ENCODE results near the gene GLI3. TPM values are rescaled to one million over a fixed set of nuclear protein-coding genes. Genes with fewer than 3 reads are reported as not detected.

Gene GLI3
- total and polyA plus RNA-seq, 8 donors = 0.29 to 7.0 (median 2.3) TPM

DNA sequence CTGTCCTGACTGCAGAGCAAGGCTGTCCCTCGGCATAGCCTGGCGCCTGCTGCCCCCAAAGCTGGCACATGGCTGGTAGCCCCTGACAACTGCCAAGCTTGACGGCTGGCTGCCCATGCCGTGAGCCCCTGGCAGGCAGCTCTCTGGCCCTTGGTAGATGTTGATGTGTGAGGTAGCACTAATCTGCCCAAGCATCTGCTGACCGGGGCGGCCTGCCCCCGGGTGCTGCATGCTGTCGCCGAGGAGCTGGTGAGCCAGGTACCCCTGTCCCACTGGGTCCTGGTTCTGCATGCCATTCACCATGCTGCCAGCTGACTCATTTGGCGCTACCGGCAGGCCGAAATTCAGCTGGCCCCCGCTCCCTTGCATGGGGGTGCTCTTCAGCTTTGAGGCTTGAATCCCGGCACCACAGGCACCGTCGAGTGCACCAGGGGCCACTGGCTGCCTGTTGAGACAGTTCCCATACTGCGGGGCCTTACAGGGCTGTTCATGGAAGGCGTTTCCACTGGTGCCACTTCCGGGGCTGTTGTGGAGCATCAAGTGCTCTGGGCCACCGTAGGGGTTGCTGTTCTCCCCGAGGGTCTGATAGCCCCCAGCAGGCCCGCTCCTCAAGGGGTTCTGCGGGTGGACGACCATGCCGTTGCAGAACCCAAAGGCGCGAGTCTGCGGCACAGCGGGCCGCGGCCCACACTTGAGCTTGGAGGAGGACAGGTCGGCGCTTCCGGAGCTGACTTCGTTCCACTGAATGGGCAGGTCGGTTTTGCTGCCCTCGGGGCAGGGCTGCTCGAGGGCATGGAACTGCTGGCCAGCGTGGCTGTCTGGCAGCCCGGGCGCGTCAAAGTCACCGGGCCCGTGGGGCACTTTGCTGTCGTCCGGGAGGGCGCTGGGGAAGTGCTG, 271.9 kb downstream of the GLI3 start:
- no peaks in the 10 kb centered on the region for H3K9me3 ChIP-seq
- H3K36me3 ChIP-seq = peaks cover 9 to 39% (median 31%) of the 10 kb centered on the region in 4 donors
- WGBS, 5 donors = 95 to 97% (median 97%) methylated on average over 18 to 47 of the region's 47 CpGs

GRCh38 chr7:41964183-41964753, 272.7 kb downstream of the GLI3 start:
- TF ChIP-seq EP300 (IDR thresholded peaks at IDR 0.05) = no peak
- TF ChIP-seq POLR2A (IDR thresholded peaks at IDR 0.05) = no peak
- TF ChIP-seq, protein P1, sequence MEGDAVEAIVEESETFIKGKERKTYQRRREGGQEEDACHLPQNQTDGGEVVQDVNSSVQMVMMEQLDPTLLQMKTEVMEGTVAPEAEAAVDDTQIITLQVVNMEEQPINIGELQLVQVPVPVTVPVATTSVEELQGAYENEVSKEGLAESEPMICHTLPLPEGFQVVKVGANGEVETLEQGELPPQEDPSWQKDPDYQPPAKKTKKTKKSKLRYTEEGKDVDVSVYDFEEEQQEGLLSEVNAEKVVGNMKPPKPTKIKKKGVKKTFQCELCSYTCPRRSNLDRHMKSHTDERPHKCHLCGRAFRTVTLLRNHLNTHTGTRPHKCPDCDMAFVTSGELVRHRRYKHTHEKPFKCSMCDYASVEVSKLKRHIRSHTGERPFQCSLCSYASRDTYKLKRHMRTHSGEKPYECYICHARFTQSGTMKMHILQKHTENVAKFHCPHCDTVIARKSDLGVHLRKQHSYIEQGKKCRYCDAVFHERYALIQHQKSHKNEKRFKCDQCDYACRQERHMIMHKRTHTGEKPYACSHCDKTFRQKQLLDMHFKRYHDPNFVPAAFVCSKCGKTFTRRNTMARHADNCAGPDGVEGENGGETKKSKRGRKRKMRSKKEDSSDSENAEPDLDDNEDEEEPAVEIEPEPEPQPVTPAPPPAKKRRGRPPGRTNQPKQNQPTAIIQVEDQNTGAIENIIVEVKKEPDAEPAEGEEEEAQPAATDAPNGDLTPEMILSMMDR (IDR thresholded peaks at IDR 0.05) = no peak
- no peak for TF ChIP-seq POLR2AphosphoS5 (IDR thresholded peaks at IDR 0.05)
- no peak for DNase-seq
- Histone ChIP-seq H3K9me3 (no peaks in the 10 kb centered on the region), H3K27ac (no peak overlapping the region), H3K4me1 (no peaks in the 10 kb centered on the region), H3K4me3 (no peak overlapping the region), H3K27me3 (no peaks in the 10 kb centered on the region), H3K36me3 (peaks cover 9 to 39% (median 31%) of the 10 kb centered on the region in 4 donors)
- 87 to 93% (median 91%) methylated on average over 10 to 16 of the region's 16 CpGs for WGBS, 5 donors
- intact Hi-C loops (cut with DNase I; ENCODE audit: low total_unique reads) = no loop called here

More for the DNA sequence above, 271.9 kb downstream of the GLI3 start:
- TF ChIP-seq, protein P1 (IDR thresholded peaks at IDR 0.05) = no peak
- TF ChIP-seq EP300 (IDR thresholded peaks at IDR 0.05) (no peak), POLR2AphosphoS5 (IDR thresholded peaks at IDR 0.05) (no peak), POLR2A (IDR thresholded peaks at IDR 0.05) (no peak)
- no peak for DNase-seq
- Histone ChIP-seq H3K4me3 (no peak overlapping the region), H3K27me3 (no peaks in the 10 kb centered on the region), H3K27ac (no peak overlapping the region), H3K4me1 (no peaks in the 10 kb centered on the region)
- intact Hi-C loops (cut with DNase I; ENCODE audit: low total_unique reads) = no loop called here

GRCh38 chr7:41956705-41957104, 280.3 kb downstream of the GLI3 start:
- TF ChIP-seq EP300 (IDR thresholded peaks at IDR 0.05) = no peak
- TF ChIP-seq, protein P1 (IDR thresholded peaks at IDR 0.05) = no peak
- no peak for TF ChIP-seq POLR2A (IDR thresholded peaks at IDR 0.05)
- TF ChIP-seq POLR2AphosphoS5 (IDR thresholded peaks at IDR 0.05) = no peak
- 49 to 60% (median 55%) methylated on average over 10 of the region's 10 CpGs for WGBS, 5 donors
- Histone ChIP-seq H3K4me1 (peaks cover 15 to 31% (median 24%) of the 10 kb centered on the region in 4 donors), H3K27ac (peak overlapping the region in 2 of 5 donors; percentile 13 to 70), H3K9me3 (no peaks in the 10 kb centered on the region), H3K4me3 (no peak overlapping the region), H3K36me3 (no peaks in the 10 kb centered on the region), H3K27me3 (no peaks in the 10 kb centered on the region)
- peak in 1 of 2 donors; percentile 37 for DNase-seq
- intact Hi-C loops (cut with DNase I; ENCODE audit: low total_unique reads) = no loop called here

- H3K27me3 ChIP-seq = no peaks in the 10 kb centered on the region
- H3K4me3 ChIP-seq = no peak overlapping the region
- 22 to 35% (median 27%) methylated on average over 16 of the region's 16 CpGs for WGBS, 5 donors
- H3K27ac ChIP-seq = peak overlapping the region in 3 of 5 donors; percentile 12 to 70 (median 62)
- DNase-seq = peak; percentile 90 to 94
- peaks cover 15 to 31% (median 24%) of the 10 kb centered on the region in 4 donors for H3K4me1 ChIP-seq
- no peaks in the 10 kb centered on the region for H3K9me3 ChIP-seq
- intact Hi-C loops (cut with DNase I; ENCODE audit: low total_unique reads) = no loop called here
- no peaks in the 10 kb centered on the region for H3K36me3 ChIP-seq
- TF ChIP-seq, protein P1 (IDR thresholded peaks at IDR 0.05) = no peak
- TF ChIP-seq POLR2AphosphoS5 (IDR thresholded peaks at IDR 0.05) = peak; percentile 55 to 89 (median 59)
- no peak for TF ChIP-seq EP300 (IDR thresholded peaks at IDR 0.05)
These were observed 280.9 kb downstream of the GLI3 start for GRCh38 chr7:41955893-41956675.

Measured in stomach (tissue), 9 donors.